GM12878 (cell line): ENCODE results near the gene ACOT6. TPM values are rescaled to one million over a fixed set of nuclear protein-coding genes. Genes with fewer than 3 reads are reported as not detected.
"Not testable (repeated sequence)": the region's sequence is repeated elsewhere in the genome, so short reads cannot be mapped to it uniquely, and the experiment has no call there.

Source experiments
- ATAC-seq: fragments of 200-7000 bp; cut with Tn5 transposase; 3 replicates; pipeline ENCODE4 v1.9.1; 2020; ENCODE audit warnings: mild to moderate bottlenecking, moderate library complexity
- BruUV-seq: library from RNA; stranded (reverse); fragments of 400-500 nt; replicated peaks from 2 replicates; lab custom pipeline; 2021; lab: Mats Ljungman, UMichigan
- CTCF ChIA-PET: fragments of 300-600 bp; sonication (Branson Sonifier 250); formaldehyde crosslinking; extraction: SDS; loops from one replicate; lab custom pipeline; 2021; ENCODE audit warnings: inconsistent platforms; lab: Yijun Ruan, JAX
- POLR2A ChIA-PET: fragments of 350-600 bp; formaldehyde crosslinking; extraction: SDS; loops from one replicate; lab custom pipeline; 2021; ENCODE audit warnings: inconsistent platforms; lab: Charles Lee
- RAD21 ChIA-PET: fragments of 300-600 bp; sonication (Branson Sonifier 250); formaldehyde crosslinking; loops from one replicate; lab custom pipeline; 2023; ENCODE audit warnings: antibody characterized with exemption; ENCODE audit not compliant: unreplicated experiment; lab: Charles Lee
- SMC1A ChIA-PET: fragments of 300-600 bp; sonication (Branson Sonifier 250); formaldehyde crosslinking; loops from one replicate; lab custom pipeline; 2023; ENCODE audit not compliant: unreplicated experiment, uncharacterized antibody; lab: Charles Lee
- DNase-seq: peaks from one replicate; pipeline ENCODE4 v3.0.0-alpha.2; 2011; ENCODE audit warnings: low read depth, low spot score
- FAIRE-seq: peaks from 3 replicates; lab custom pipeline; 2011; peaks lifted over from hg19 to GRCh38; lab: Jason Lieb, UNC
- H2AFZ ChIP-seq: 2 replicates; pipeline ENCODE4 v1.6.0; 2011; ENCODE audit warnings: low read depth, low read length, control low read depth; ENCODE audit not compliant: control insufficient read depth
- H3K27ac ChIP-seq: 2 replicates; pipeline ENCODE4 v1.5.1; 2011; ENCODE audit warnings: control low read depth; ENCODE audit not compliant: control insufficient read depth, insufficient read depth
- H3K27me3 ChIP-seq, 2 experiments: replicated peaks in 1 of 2; 2 replicates each; pipeline versions ENCODE4 v1.6.0 to v1.6.1; 2011; ENCODE audit warnings: low read length in 1 of 2; ENCODE audit not compliant: control insufficient read depth in 2 of 2, insufficient read depth in 2 of 2
- H3K36me3 ChIP-seq, 2 experiments: 2 replicates each; pipeline ENCODE4 v1.5.1; 2011; ENCODE audit warnings: low read length in 1 of 2; ENCODE audit not compliant: control insufficient read depth in 2 of 2, insufficient read depth in 2 of 2
- H3K4me1 ChIP-seq: 2 replicates; pipeline ENCODE4 v1.6.1; 2011; ENCODE audit warnings: mild to moderate bottlenecking, low read length, moderate library complexity, mixed read lengths; ENCODE audit not compliant: control insufficient read depth, insufficient read depth
- H3K4me2 ChIP-seq: 2 replicates; pipeline ENCODE4 v1.6.0; 2011; ENCODE audit warnings: control low read depth; ENCODE audit not compliant: control insufficient read depth, insufficient read depth
- H3K4me3 ChIP-seq: fragments of 200-600 bp; sonication (generic); 2 replicates; pipeline ENCODE4 v1.5.1; 2016
- H3K79me2 ChIP-seq: 2 replicates; pipeline ENCODE4 v1.6.0; 2011; ENCODE audit warnings: low read length; ENCODE audit not compliant: control insufficient read depth, insufficient read depth
- H3K9ac ChIP-seq: 2 replicates; pipeline ENCODE4 v1.8.0; 2011; ENCODE audit warnings: low read length, control low read depth, mixed read lengths; ENCODE audit not compliant: control insufficient read depth, insufficient read depth
- H3K9me3 ChIP-seq: replicated peaks from 3 replicates; pipeline ENCODE4 v1.5.1; 2011; ENCODE audit warnings: mild to moderate bottlenecking, low read length; ENCODE audit not compliant: control insufficient read depth, insufficient read depth
- H4K20me1 ChIP-seq: 2 replicates; pipeline ENCODE4 v1.6.0; 2011; ENCODE audit not compliant: control insufficient read depth, insufficient read depth
- CBX5 ChIP-seq: sonication (generic); IDR thresholded peaks from 2 replicates; pipeline ENCODE4 v1.6.1; 2016; ENCODE audit warnings: low read depth, moderate library complexity, mild to moderate bottlenecking, inconsistent platforms
- CREM ChIP-seq: IDR thresholded peaks from 2 replicates; pipeline ENCODE4 v1.6.1; 2014; ENCODE audit warnings: antibody characterized with exemption, low read depth
- EED ChIP-seq: sonication (generic); IDR thresholded peaks from 2 replicates; pipeline ENCODE4 v1.6.1; 2016; ENCODE audit warnings: antibody characterized with exemption, low read depth
- ESRRA ChIP-seq: IDR thresholded peaks from 2 replicates; pipeline ENCODE4 v1.6.1; 2012; ENCODE audit warnings: mild to moderate bottlenecking, low read length, improper control_type of control experiment
- IRF4 ChIP-seq: IDR thresholded peaks from 2 replicates; pipeline ENCODE4 v1.6.1; 2011; ENCODE audit warnings: low read depth, low read length
- NFYB ChIP-seq: IDR thresholded peaks from 2 replicates; pipeline ENCODE4 v1.6.1; 2011; ENCODE audit warnings: low read depth, mild to moderate bottlenecking, low read length, improper control_type of control experiment, moderate library complexity; ENCODE audit not compliant: insufficient read depth
- ZNF384 ChIP-seq: IDR thresholded peaks from 2 replicates; pipeline ENCODE4 v1.6.1; 2012; ENCODE audit warnings: low read depth, mild to moderate bottlenecking, low read length, improper control_type of control experiment, borderline replicate concordance
- WGBS: methylation state at CpG from one replicate; pipeline ENCODE4 v1.1.6; 2016; ENCODE audit warnings: low lambda C conversion rate; ENCODE audit not compliant: insufficient replicate concordance, insufficient coverage; ENCODE audit errors: missing lambda C conversion rate; 5-methylcytosine and 5-hydroxymethylcytosine counted together
- in situ Hi-C: fragments of 300-500 bp; cut with MboI; formaldehyde crosslinking; loops from 9 replicates; pipeline ENCODE4 v1.14.3; 2018; ENCODE audit warnings: mixed read lengths
- intact Hi-C: fragments of 100-400 bp; cut with micrococcal nuclease; formaldehyde crosslinking; loops from one replicate; pipeline ENCODE4 v1.14.2; 2022; ENCODE audit not compliant: unreplicated experiment
- polyA plus RNA-seq, 11 experiments: library from polyadenylated mRNA; depleted of rRNA in 4 of 11; unstranded in 6 of 11; stranded (reverse) in 5 of 11; fragments of >200 nt; fragmentation: Nextera tagmentation in 4 of 11; fragmentation: Illumina TruSeq in 1 of 11; extraction: Ambion mirVana in 4 of 11; extraction: Trizol in 1 of 11; gene quantifications; 1 replicate in 1 of 11; 2 replicates in 10 of 11; pipeline versions ENCODE4 v1.2.1 to v1.2.3, GENCODE V29; 2011 to 2016; ENCODE audit warnings: inconsistent platforms in 2 of 11, missing spikeins in 2 of 11, low read depth in 1 of 11
- total RNA-seq, 4 experiments: library from RNA; depleted of rRNA in 3 of 4; stranded (reverse); fragments of >200 nt in 3 of 4; fragmentation: Illumina TruSeq in 1 of 4; extraction: Trizol in 1 of 4; gene quantifications; 2 replicates each; pipeline versions ENCODE4 v1.2.1 to v1.2.3, GENCODE V29; 2013 to 2021
- TF ChIP-seq, protein P1 (sequence below), 3 experiments: IDR thresholded peaks in 2 of 3; conservative IDR thresholded peaks in 1 of 3; 2 replicates each; pipeline ENCODE4 v1.5.1; 2011; ENCODE audit warnings: low read depth in 3 of 3, low read length in 3 of 3, mild to moderate bottlenecking in 3 of 3, control low read depth in 2 of 3, moderate library complexity in 2 of 3, inconsistent platforms in 1 of 3, mixed read lengths in 1 of 3; ENCODE audit not compliant: control insufficient read depth in 2 of 3, insufficient read depth in 1 of 3; ENCODE audit errors: extremely low read depth in 1 of 3
- TF ChIP-seq, protein P2 (sequence below): IDR thresholded peaks from 2 replicates; pipeline ENCODE4 v1.6.1; 2012; ENCODE audit warnings: low read depth, low read length, improper control_type of control experiment

The ACOT6 gene
- total and polyA plus RNA-seq, 10 of the 15 experiments (the other 5 are each of a cell fraction or from before 2014, with no cell fraction given): not detected

DNA sequence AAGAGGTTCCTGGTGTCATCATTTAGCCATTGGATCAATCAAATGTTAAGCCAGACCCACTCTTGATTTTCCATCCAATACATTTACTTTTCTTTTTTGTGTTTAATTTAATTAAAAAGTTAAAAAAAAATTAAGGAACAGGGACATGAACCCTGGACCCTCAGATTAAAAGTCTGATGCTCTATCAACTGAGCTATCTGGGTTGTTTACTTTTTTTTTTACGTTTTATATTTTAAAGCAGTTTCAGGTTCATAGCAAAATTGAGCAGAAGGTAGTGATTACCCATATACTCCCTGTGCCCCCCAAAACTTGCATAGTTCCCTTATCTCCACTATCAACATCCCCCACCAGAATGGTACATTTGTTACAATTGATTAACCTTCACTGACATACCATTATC, 23.6 kb upstream of the ACOT6 start (continued):
- TF ChIP-seq, protein P1, sequence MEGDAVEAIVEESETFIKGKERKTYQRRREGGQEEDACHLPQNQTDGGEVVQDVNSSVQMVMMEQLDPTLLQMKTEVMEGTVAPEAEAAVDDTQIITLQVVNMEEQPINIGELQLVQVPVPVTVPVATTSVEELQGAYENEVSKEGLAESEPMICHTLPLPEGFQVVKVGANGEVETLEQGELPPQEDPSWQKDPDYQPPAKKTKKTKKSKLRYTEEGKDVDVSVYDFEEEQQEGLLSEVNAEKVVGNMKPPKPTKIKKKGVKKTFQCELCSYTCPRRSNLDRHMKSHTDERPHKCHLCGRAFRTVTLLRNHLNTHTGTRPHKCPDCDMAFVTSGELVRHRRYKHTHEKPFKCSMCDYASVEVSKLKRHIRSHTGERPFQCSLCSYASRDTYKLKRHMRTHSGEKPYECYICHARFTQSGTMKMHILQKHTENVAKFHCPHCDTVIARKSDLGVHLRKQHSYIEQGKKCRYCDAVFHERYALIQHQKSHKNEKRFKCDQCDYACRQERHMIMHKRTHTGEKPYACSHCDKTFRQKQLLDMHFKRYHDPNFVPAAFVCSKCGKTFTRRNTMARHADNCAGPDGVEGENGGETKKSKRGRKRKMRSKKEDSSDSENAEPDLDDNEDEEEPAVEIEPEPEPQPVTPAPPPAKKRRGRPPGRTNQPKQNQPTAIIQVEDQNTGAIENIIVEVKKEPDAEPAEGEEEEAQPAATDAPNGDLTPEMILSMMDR (IDR thresholded peaks at IDR 0.05 in 2 of 3, conservative IDR thresholded peaks at IDR 0.05 in 1 of 3; ENCODE audit: control insufficient read depth in 2 of 3, extremely low read depth in 1 of 3, insufficient read depth in 1 of 3, low read depth in 3 of 3, low read length in 3 of 3): no peak
- no peak for TF ChIP-seq CREM

DNA sequence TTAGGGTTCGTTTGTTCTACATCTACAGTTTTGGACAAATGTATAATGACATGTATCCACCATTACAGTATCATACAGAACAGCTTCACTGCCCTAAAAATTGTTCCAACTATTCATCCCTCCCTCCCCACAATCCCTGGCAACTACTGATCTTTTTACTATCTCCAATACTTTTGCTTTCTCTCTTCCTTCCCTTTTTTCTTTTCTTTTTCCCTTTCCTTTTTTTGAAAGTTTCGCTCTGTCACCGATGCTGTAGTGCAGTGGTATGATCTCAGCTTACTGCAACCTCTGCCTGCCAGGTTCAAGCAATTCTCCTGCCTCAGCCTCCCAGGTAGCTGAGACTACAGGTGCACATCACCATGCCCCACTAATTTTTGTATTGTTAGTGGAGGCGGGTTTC, 23.2 kb upstream of the ACOT6 start:
- H3K4me2 ChIP-seq: no peak overlapping the region
- H2AFZ ChIP-seq: no peak overlapping the region
- no peaks in the 10 kb centered on the region for H3K36me3 ChIP-seq
- H3K79me2 ChIP-seq: no peaks in the 10 kb centered on the region
- no peak overlapping the region for H3K4me3 ChIP-seq
- no peaks in the 10 kb centered on the region for H3K9me3 ChIP-seq
- CTCF ChIA-PET: interaction anchor here (0.7 to 1.6 kb wide), 4 partner anchors 21 to 253 kb away, joined by 3 read pairs; partner anchors contain the start of gene ACOT2
- no peaks in the 10 kb centered on the region for H3K4me1 ChIP-seq
- no peaks in the 10 kb centered on the region for H3K27me3 ChIP-seq
- TF ChIP-seq IRF4: no peak
- no peak for TF ChIP-seq NFYB
- TF ChIP-seq ZNF384: no peak
- TF ChIP-seq, protein P2, sequence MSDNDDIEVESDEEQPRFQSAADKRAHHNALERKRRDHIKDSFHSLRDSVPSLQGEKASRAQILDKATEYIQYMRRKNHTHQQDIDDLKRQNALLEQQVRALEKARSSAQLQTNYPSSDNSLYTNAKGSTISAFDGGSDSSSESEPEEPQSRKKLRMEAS: no peak
- no peak for TF ChIP-seq EED
- no peak for TF ChIP-seq CBX5
- TF ChIP-seq ESRRA: no peak
- TF ChIP-seq, all 136 proteins: peak for 0
- no peak for DNase-seq
- Histone ChIP-seq H4K20me1 (no peaks in the 10 kb centered on the region), H3K9ac (no peak overlapping the region), H3K27ac (no peak overlapping the region)
- ChIA-PET POLR2A (interaction anchor here (0.5 kb wide), 1 partner anchor 568 kb away, joined by 4 read pairs; no protein-coding TSS in a partner anchor), RAD21 (no interaction called here), SMC1A (interaction anchor here (0.8 to 1.0 kb wide), 2 partner anchors 11 to 56 kb away, joined by 3 read pairs; no protein-coding TSS in a partner anchor)
- in situ Hi-C loops: no loop called here
- 46% methylated on average over 4 of the region's 4 CpGs for WGBS
- BruUV-seq: no TSS peak
- no peak for FAIRE-seq
- no peak for ATAC-seq
- intact Hi-C loops: no loop called here

DNA sequence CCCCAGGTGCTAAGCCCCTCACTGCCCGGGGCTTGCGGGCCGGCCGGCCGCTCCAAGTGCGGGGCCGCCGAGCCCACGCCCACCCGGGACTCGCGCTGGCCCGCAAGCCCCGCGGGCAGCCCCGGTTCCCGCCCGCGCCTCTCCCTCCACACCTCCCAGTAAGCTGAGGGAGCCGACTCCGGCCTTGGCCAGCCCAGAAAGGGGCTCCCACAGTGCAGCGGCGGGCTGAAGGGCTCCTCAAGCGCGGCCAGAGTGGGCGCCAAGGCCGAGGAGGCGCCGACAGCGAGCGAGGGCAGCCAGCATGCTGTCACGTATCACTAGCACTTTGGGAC, 21.7 kb upstream of the ACOT6 start:
- POLR2A ChIA-PET, FAIRE-seq: not testable (repeated sequence)
- WGBS: 97% methylated on average over 23 of the region's 32 CpGs

More for the DNA sequence above, 21.7 kb upstream of the ACOT6 start:
- intact Hi-C loops, H3K4me3 ChIP-seq, H3K79me2 ChIP-seq, H3K27ac ChIP-seq, in situ Hi-C loops, ATAC-seq, DNase-seq, H2AFZ ChIP-seq, H3K4me2 ChIP-seq, H4K20me1 ChIP-seq, H3K9me3 ChIP-seq, H3K9ac ChIP-seq, SMC1A ChIA-PET, H3K36me3 ChIP-seq, H3K4me1 ChIP-seq, H3K27me3 ChIP-seq, BruUV-seq: not testable (repeated sequence)
- ChIA-PET CTCF (interaction anchor here (1.2 to 1.6 kb wide), 3 partner anchors 20 to 251 kb away, joined by 3 to 5 read pairs (median 3); no protein-coding TSS in a partner anchor), RAD21 (interaction anchor here (1.3 kb wide), 1 partner anchor 43 kb away, joined by 3 read pairs; no protein-coding TSS in a partner anchor)
